Measurements from ENCODE around the gene PCBP3. TPM values are rescaled to one million over a fixed set of nuclear protein-coding genes. Genes with fewer than 3 reads are reported as not detected.

Gene PCBP3
- polyA plus RNA-seq, 1 donor from 2014 or later = 1.7 TPM

DNA sequence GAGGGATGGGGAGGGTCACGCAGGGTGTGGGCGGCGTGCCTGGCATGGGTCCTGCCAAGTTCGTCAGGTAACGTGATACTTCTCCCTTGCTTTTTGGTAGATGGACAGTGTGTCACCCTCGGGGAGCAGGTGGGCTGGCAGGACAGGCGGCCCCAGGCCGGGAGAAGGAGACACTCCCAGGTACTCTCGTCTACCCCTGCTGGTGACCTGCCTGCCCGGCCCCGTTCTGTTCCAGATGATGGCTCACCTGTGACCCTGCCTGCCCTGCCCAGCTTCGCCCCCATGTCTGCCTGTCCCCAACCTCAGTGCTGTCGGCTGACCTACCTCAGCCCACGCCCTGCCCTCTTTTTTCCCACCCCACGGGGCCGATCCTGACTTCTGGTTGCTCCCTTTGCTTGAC lies 144.7 kb downstream of the PCBP3 start:
- Histone ChIP-seq H3K27me3 (ENCODE audit: insufficient read depth, low read depth, low read length) (no peaks in the 10 kb centered on the region), H3F3A (ENCODE audit: insufficient read depth, low read length, poor library complexity, severe bottlenecking) (no peaks in the 10 kb centered on the region), H3K27ac (ENCODE audit: low read length) (no peak overlapping the region), H2AFZ (ENCODE audit: low read depth, low read length) (no peak overlapping the region), H3K79me2 (replicated peaks; ENCODE audit: insufficient read depth, low read length) (no peaks in the 10 kb centered on the region), H4K20me1 (ENCODE audit: insufficient read depth) (no peaks in the 10 kb centered on the region), H3K36me3 (ENCODE audit: insufficient read depth, low read length) (no peaks in the 10 kb centered on the region), H3K4me3 (ENCODE audit: low read length) (no peak overlapping the region), H3K9me3 (ENCODE audit: low read length) (no peaks in the 10 kb centered on the region), H3K9me2 (ENCODE audit: insufficient read depth, low read length) (no peaks in the 10 kb centered on the region), H3K9ac (ENCODE audit: low read length) (no peak overlapping the region), H3K4me2 (ENCODE audit: low read length) (no peak overlapping the region)
- TF ChIP-seq MXI1 (conservative IDR thresholded peaks at IDR 0.05; ENCODE audit: poor library complexity, severe bottlenecking) = no peak
- TF ChIP-seq, protein P1, sequence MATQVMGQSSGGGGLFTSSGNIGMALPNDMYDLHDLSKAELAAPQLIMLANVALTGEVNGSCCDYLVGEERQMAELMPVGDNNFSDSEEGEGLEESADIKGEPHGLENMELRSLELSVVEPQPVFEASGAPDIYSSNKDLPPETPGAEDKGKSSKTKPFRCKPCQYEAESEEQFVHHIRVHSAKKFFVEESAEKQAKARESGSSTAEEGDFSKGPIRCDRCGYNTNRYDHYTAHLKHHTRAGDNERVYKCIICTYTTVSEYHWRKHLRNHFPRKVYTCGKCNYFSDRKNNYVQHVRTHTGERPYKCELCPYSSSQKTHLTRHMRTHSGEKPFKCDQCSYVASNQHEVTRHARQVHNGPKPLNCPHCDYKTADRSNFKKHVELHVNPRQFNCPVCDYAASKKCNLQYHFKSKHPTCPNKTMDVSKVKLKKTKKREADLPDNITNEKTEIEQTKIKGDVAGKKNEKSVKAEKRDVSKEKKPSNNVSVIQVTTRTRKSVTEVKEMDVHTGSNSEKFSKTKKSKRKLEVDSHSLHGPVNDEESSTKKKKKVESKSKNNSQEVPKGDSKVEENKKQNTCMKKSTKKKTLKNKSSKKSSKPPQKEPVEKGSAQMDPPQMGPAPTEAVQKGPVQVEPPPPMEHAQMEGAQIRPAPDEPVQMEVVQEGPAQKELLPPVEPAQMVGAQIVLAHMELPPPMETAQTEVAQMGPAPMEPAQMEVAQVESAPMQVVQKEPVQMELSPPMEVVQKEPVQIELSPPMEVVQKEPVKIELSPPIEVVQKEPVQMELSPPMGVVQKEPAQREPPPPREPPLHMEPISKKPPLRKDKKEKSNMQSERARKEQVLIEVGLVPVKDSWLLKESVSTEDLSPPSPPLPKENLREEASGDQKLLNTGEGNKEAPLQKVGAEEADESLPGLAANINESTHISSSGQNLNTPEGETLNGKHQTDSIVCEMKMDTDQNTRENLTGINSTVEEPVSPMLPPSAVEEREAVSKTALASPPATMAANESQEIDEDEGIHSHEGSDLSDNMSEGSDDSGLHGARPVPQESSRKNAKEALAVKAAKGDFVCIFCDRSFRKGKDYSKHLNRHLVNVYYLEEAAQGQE (IDR thresholded peaks at IDR 0.05; ENCODE audit: borderline replicate concordance) = no peak
- TF ChIP-seq POLR2AphosphoS5 (IDR thresholded peaks at IDR 0.05) = no peak
- no peak for TF ChIP-seq TAF1 (IDR thresholded peaks at IDR 0.05; ENCODE audit: low read depth)
- TF ChIP-seq, protein P2, sequence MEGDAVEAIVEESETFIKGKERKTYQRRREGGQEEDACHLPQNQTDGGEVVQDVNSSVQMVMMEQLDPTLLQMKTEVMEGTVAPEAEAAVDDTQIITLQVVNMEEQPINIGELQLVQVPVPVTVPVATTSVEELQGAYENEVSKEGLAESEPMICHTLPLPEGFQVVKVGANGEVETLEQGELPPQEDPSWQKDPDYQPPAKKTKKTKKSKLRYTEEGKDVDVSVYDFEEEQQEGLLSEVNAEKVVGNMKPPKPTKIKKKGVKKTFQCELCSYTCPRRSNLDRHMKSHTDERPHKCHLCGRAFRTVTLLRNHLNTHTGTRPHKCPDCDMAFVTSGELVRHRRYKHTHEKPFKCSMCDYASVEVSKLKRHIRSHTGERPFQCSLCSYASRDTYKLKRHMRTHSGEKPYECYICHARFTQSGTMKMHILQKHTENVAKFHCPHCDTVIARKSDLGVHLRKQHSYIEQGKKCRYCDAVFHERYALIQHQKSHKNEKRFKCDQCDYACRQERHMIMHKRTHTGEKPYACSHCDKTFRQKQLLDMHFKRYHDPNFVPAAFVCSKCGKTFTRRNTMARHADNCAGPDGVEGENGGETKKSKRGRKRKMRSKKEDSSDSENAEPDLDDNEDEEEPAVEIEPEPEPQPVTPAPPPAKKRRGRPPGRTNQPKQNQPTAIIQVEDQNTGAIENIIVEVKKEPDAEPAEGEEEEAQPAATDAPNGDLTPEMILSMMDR (IDR thresholded peaks at IDR 0.05; ENCODE audit: poor library complexity, severe bottlenecking) = no peak
- no peak for TF ChIP-seq EZH2 (IDR thresholded peaks at IDR 0.05; ENCODE audit: borderline replicate concordance, insufficient read depth, low read length, poor library complexity, severe bottlenecking)
- no peak for TF ChIP-seq EP300 (conservative IDR thresholded peaks at IDR 0.05; ENCODE audit: poor library complexity, severe bottlenecking)
- no peak for TF ChIP-seq SMC3 (conservative IDR thresholded peaks at IDR 0.05; ENCODE audit: poor library complexity)
- no peak for TF ChIP-seq RAD21 (conservative IDR thresholded peaks at IDR 0.05)

DNA sequence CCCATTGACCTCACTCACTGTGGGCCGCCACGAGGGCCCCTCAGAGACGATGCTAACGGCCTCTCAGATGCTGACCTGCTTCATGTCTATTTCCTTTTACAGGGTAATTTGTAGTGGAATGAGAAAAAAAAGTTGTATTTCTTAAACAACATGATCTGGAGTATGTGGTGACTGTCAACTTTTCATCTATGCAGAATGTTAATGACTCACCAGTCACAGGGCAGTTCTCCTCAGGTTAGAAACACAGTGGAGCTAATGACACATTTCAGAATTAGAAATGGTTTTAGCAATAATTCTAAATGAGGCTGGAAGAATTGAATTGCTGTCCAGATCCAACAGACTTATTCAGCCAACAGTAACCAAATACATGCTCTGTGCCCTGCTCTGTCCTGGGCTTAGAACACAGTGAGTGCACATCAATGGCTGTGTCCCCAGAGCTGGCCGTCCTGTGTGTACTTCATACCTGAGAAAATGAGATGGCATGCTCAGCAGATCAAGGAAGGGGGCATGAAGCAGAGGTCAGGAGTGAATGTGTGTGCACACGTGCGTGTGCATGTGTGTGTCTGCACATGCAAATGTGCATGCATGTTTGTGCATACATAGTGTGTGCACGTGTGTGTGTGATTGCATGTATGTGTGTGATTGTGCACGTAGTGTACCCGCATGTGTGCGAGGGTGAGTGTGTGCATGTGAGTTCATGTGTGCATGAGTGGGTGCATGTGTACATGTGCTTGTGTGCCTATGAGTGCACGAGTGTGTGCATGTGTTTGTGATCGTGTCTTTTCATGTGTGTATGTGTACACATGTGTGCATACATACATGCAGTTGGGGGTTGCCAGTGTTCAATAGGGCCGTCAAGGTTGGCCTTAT lies 145.3 kb downstream of the PCBP3 start:
- Histone ChIP-seq H3K36me3 (ENCODE audit: insufficient read depth, low read length) (no peaks in the 10 kb centered on the region), H3K79me2 (replicated peaks; ENCODE audit: insufficient read depth, low read length) (no peaks in the 10 kb centered on the region), H3K4me3 (ENCODE audit: low read length) (no peak overlapping the region), H3K9me2 (ENCODE audit: insufficient read depth, low read length) (no peaks in the 10 kb centered on the region), H3F3A (ENCODE audit: insufficient read depth, low read length, poor library complexity, severe bottlenecking) (no peaks in the 10 kb centered on the region), H3K9me3 (ENCODE audit: low read length) (no peaks in the 10 kb centered on the region), H3K4me2 (ENCODE audit: low read length) (no peak overlapping the region), H4K20me1 (ENCODE audit: insufficient read depth) (no peaks in the 10 kb centered on the region), H2AFZ (ENCODE audit: low read depth, low read length) (no peak overlapping the region), H3K9ac (ENCODE audit: low read length) (no peak overlapping the region), H3K27ac (ENCODE audit: low read length) (no peak overlapping the region), H3K27me3 (ENCODE audit: insufficient read depth, low read depth, low read length) (no peaks in the 10 kb centered on the region)
- TF ChIP-seq POLR2AphosphoS5 (IDR thresholded peaks at IDR 0.05) (no peak), EP300 (conservative IDR thresholded peaks at IDR 0.05; ENCODE audit: poor library complexity, severe bottlenecking) (no peak), RAD21 (conservative IDR thresholded peaks at IDR 0.05) (no peak), TAF1 (IDR thresholded peaks at IDR 0.05; ENCODE audit: low read depth) (no peak), SMC3 (conservative IDR thresholded peaks at IDR 0.05; ENCODE audit: poor library complexity) (no peak), MXI1 (conservative IDR thresholded peaks at IDR 0.05; ENCODE audit: poor library complexity, severe bottlenecking) (no peak), EZH2 (IDR thresholded peaks at IDR 0.05; ENCODE audit: borderline replicate concordance, insufficient read depth, low read length, poor library complexity, severe bottlenecking) (no peak)
- TF ChIP-seq, protein P2 (IDR thresholded peaks at IDR 0.05; ENCODE audit: poor library complexity, severe bottlenecking) = no peak
- TF ChIP-seq, protein P1 (IDR thresholded peaks at IDR 0.05; ENCODE audit: borderline replicate concordance) = no peak

Measured in neural cell (in vitro differentiated cells).